Heart left ventricle (tissue), 16 donors: Measurements from ENCODE around the gene ANKS3. TPM values are rescaled to one million over a fixed set of nuclear protein-coding genes. Genes with fewer than 3 reads are reported as not detected.
A peak's percentile ranks its signal among the peaks of the same experiment; 100 is the strongest.
"Not testable (repeated sequence)": the region's sequence is repeated elsewhere in the genome, so short reads cannot be mapped to it uniquely, and the experiment has no call there.

Source experiments
- ATAC-seq, 4 donors: fragments of 200-7000 bp; cut with Tn5 transposase; one replicate each; pipeline ENCODE4 v1.9.1; 2020 to 2022; ENCODE audit warnings: moderate library complexity in 4 of 4, mild to moderate bottlenecking in 3 of 4, moderate number of reproducible peaks in 1 of 4
- DNase-seq, 5 donors: peaks; one replicate each; pipeline ENCODE4 v3.0.0-alpha.2; 2020
- H3K27ac ChIP-seq, 12 donors: fragments of 200-600 bp; sonication (generic) in 4 of 12; one replicate each; pipeline versions ENCODE4 v1.5.0 to v1.8.0; 2016 to 2022; ENCODE audit warnings: mild to moderate bottlenecking in 2 of 12
- H3K27me3 ChIP-seq, 9 donors: fragments of 200-600 bp; sonication (generic) in 2 of 9; one replicate each; pipeline versions ENCODE4 v1.5.1 to v1.8.0; 2016 to 2022; ENCODE audit warnings: mild to moderate bottlenecking in 3 of 9
- H3K36me3 ChIP-seq, 9 donors: fragments of 200-600 bp; sonication (generic) in 2 of 9; one replicate each; pipeline versions ENCODE4 v1.5.0 to v1.8.0; 2018 to 2022; ENCODE audit warnings: mild to moderate bottlenecking in 2 of 9
- H3K4me1 ChIP-seq, 12 donors: fragments of 200-600 bp; sonication (generic) in 4 of 12; one replicate each; pipeline versions ENCODE4 v1.5.0 to v1.8.0; 2016 to 2022; ENCODE audit warnings: mild to moderate bottlenecking in 3 of 12
- H3K4me3 ChIP-seq, 12 donors: fragments of 200-600 bp; sonication (generic) in 4 of 12; one replicate each; pipeline versions ENCODE4 v1.5.0 to v1.8.0; 2017 to 2022; ENCODE audit warnings: mild to moderate bottlenecking in 9 of 12, moderate library complexity in 4 of 12
- H3K9me3 ChIP-seq, 12 donors: fragments of 200-600 bp; sonication (generic) in 4 of 12; one replicate each; pipeline versions ENCODE4 v1.5.0 to v1.8.0; 2016 to 2022; ENCODE audit warnings: mild to moderate bottlenecking in 1 of 12
- POLR2A ChIP-seq, 2 donors: fragments of 450-650 bp; IDR thresholded peaks; one replicate each; pipeline ENCODE4 v1.6.1; 2017; ENCODE audit warnings: antibody characterized with exemption in 2 of 2, mild to moderate bottlenecking in 2 of 2, moderate library complexity in 2 of 2
- WGBS, 4 donors: extraction: QIAGEN DNeasy Blood & Tissue Kit in 2 of 4; methylation state at CpG; one replicate each; pipeline versions ENCODE4 v1.1.5 to v1.1.7; 2013 to 2018; 5-methylcytosine and 5-hydroxymethylcytosine counted together
- intact Hi-C, 10 donors: fragments of 100-400 bp; cut with DNase I; formaldehyde crosslinking; loops; one replicate each; pipeline versions ENCODE4 v1.11.1 to v1.14.2; 2022
- polyA plus RNA-seq, 2 donors: library from polyadenylated mRNA; stranded (reverse); fragments of 200-250 nt; gene quantifications; one replicate each; pipeline ENCODE4 v1.2.3, GENCODE V29; 2013
- total RNA-seq, 9 donors: library from RNA; depleted of rRNA in 2 of 9; stranded (reverse); fragments of >200 nt in 2 of 9; fragmentation: NEBNext Ultra II Directional in 3 of 9; extraction: Animal tissue kit (Norgen Biotek cat#: 25700) in 3 of 9; gene quantifications; one replicate each; pipeline versions ENCODE4 v1.1.0 to v1.2.4, GENCODE V29; 2016 to 2023
- TF ChIP-seq, protein P1 (sequence below), 12 donors: fragments of 200-600 bp; sonication (generic) in 4 of 12; IDR thresholded peaks; one replicate each; pipeline versions ENCODE4 v1.5.0 to v1.8.0; 2018 to 2022; ENCODE audit warnings: antibody characterized with exemption in 12 of 12, mild to moderate bottlenecking in 5 of 12
- donor health status: ischemic (EF 13 %, LVEDD 7.1; RV severe dilation, severe dysfunction).
- donor health status: healthy with polysubstance abuse.
- donor health status: DM: no; HTN: yes; CAD: no.
- donor health status: DM: no; HTN: no; CAD: no.
- donor health status: ischemic (EF 25% LVEDD 6.9; RV normal size, moderate dysfunction).
- donor health status: ischemic (EF 25% LVEDD 5.7; RV mildly dilated, moderate dysfunction).
- donor health status: healthy.
- donor health status: DM: yes; HTN: yes; CAD: no.
- donor health status: ischemic (EF 35%, LVEDD 5.7; RV mildly dilated, moderate dysfunction).
- donor health status: nonischemic (EF 11% LVEDD 7.7; RV severe dilation, severe dysfunction).
- donor health status: DM: yes; HTN: yes; CAD: no.
- donor health status: PGD.
- donor health status: ischemic (EF 29% LVEDD 5.4; RV normal size, mild dysfunction).
- donor health status: nonischemic (EF 23%, LVEDD 6.1; RV moderate dilation, normal function).

ANKS3 gene
- total and polyA plus RNA-seq, 11 donors = 5.1 to 12.7 (median 9.2) TPM

GRCh38 chr16:4743226-4743878 is 9.3 kb upstream of the ANKS3 start:
- TF ChIP-seq, protein P1, sequence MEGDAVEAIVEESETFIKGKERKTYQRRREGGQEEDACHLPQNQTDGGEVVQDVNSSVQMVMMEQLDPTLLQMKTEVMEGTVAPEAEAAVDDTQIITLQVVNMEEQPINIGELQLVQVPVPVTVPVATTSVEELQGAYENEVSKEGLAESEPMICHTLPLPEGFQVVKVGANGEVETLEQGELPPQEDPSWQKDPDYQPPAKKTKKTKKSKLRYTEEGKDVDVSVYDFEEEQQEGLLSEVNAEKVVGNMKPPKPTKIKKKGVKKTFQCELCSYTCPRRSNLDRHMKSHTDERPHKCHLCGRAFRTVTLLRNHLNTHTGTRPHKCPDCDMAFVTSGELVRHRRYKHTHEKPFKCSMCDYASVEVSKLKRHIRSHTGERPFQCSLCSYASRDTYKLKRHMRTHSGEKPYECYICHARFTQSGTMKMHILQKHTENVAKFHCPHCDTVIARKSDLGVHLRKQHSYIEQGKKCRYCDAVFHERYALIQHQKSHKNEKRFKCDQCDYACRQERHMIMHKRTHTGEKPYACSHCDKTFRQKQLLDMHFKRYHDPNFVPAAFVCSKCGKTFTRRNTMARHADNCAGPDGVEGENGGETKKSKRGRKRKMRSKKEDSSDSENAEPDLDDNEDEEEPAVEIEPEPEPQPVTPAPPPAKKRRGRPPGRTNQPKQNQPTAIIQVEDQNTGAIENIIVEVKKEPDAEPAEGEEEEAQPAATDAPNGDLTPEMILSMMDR (IDR thresholded peaks at IDR 0.05) = no peak
- TF ChIP-seq POLR2A (IDR thresholded peaks at IDR 0.05) = no peak
- H3K4me3 ChIP-seq = peak overlapping the region in 2 of 12 donors; percentile 3 to 20
- H3K36me3 ChIP-seq = no peaks in the 10 kb centered on the region
- H3K27me3 ChIP-seq = no peaks in the 10 kb centered on the region
- DNase-seq (no peak), ATAC-seq (peak in 2 of 4 donors; percentile 17 to 48)
- WGBS, 4 donors = 40 to 53% (median 48%) methylated on average over 14 of the region's 14 CpGs
- H3K9me3 ChIP-seq = no peaks in the 10 kb centered on the region
- intact Hi-C loops = no loop called here
- peaks cover 0 to 15% (median 4%) of the 10 kb centered on the region in 12 donors for H3K4me1 ChIP-seq
- H3K27ac ChIP-seq = no peak overlapping the region

DNA sequence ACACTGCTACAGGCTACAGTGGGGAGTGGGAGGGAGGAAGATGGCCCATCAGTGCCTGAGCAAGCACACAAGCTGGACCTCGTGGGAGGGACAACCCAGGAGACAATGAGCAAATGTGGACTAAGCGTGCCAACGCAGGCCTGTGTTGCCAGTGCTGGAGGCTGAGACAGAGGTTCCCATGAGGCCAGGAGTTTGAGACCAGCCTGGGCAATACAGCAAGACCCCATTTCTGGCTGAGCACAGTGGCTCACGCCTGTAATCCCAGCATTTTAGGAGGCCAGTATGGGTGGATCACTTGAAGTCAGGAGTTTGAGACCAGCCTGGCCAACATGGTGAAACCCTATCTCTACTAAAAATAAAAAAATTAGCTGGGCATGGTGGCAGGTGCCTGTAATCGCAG is 4.3 kb upstream of the ANKS3 start:
- not testable (repeated sequence) for H3K4me3 ChIP-seq, DNase-seq, ATAC-seq, H3K9me3 ChIP-seq, H3K36me3 ChIP-seq, H3K27ac ChIP-seq, H3K27me3 ChIP-seq
- 74 to 81% (median 78%) methylated on average over 5 of the region's 5 CpGs for WGBS, 4 donors
- intact Hi-C loops = loop anchor here in 3 of 10 donors (10.0 kb wide), 2 partner anchors 136 to 216 kb away; partner anchors contain the start of gene SEC14L5 (in 2 of the 3)
- peaks cover 0 to 17% (median 8%) of the 10 kb centered on the region in 12 donors for H3K4me1 ChIP-seq

DNA sequence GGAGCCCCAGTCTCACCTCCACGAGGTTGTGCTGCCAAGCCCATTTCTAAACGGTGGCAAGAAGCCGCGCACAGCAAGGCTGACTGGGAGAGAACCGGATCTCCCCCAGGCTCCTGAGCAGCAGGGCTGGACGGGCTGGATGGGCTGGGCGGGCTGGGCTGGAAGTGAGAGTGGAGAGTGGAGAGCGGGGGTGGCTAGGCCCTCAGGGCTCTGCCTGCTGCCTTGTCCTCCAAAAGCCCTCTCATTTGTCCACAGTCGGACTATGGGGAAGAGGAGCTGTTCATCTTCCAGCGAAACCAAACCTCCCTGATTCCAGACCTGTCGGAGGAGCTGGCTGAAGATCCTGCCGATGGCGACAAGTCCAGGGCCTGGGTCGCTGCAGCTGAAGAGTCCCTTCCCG is 3.5 kb upstream of the ANKS3 start:
- Histone ChIP-seq H3K9me3 (no peaks in the 10 kb centered on the region), H3K4me1 (peaks cover 0 to 17% (median 15%) of the 10 kb centered on the region in 12 donors), H3K36me3 (no peaks in the 10 kb centered on the region), H3K27me3 (no peaks in the 10 kb centered on the region), H3K27ac (no peak overlapping the region), H3K4me3 (no peak overlapping the region)
- no peak for TF ChIP-seq POLR2A (IDR thresholded peaks at IDR 0.05)
- TF ChIP-seq, protein P1 (IDR thresholded peaks at IDR 0.05) = no peak
- no peak for DNase-seq
- ATAC-seq = no peak
- intact Hi-C loops = loop anchor here in 3 of 10 donors (10.0 kb wide), 2 partner anchors 137 to 217 kb away; partner anchors contain the start of gene SEC14L5 (in 2 of the 3)
- 78 to 83% (median 82%) methylated on average over 7 to 15 of the region's 15 CpGs for WGBS, 4 donors

- no peak overlapping the region for H3K4me3 ChIP-seq
- WGBS, 4 donors = 80 to 95% (median 91%) methylated on average over 4 of the region's 4 CpGs
- H3K27me3 ChIP-seq = no peaks in the 10 kb centered on the region
- H3K4me1 ChIP-seq = peaks cover 0 to 17% (median 15%) of the 10 kb centered on the region in 12 donors
- H3K9me3 ChIP-seq = no peaks in the 10 kb centered on the region
- ATAC-seq = no peak
- H3K27ac ChIP-seq = no peak overlapping the region
- H3K36me3 ChIP-seq = no peaks in the 10 kb centered on the region
- no peak for DNase-seq
- TF ChIP-seq POLR2A (IDR thresholded peaks at IDR 0.05) = no peak
- intact Hi-C loops = loop anchor here in 3 of 10 donors (10.0 kb wide), 2 partner anchors 138 to 218 kb away; partner anchors contain the start of gene SEC14L5 (in 2 of the 3)
Observed at GRCh38 chr16:4736546-4736945, 2.5 kb upstream of the ANKS3 start.
